IPS-15b (cell line): Measurements from ENCODE around the gene JUND.

ENCODE experiments used
- H3K27me3 ChIP-seq: one replicate; pipeline ENCODE4 v1.6.1; 2013; ENCODE audit warnings: low read length; ENCODE audit not compliant: control insufficient read depth, insufficient read depth
- H3K36me3 ChIP-seq: one replicate; pipeline ENCODE4 v1.6.1; 2013; ENCODE audit warnings: low read length; ENCODE audit not compliant: control insufficient read depth, insufficient read depth
- H3K4me1 ChIP-seq: one replicate; pipeline ENCODE4 v1.6.1; 2013; ENCODE audit warnings: mild to moderate bottlenecking, low read length; ENCODE audit not compliant: control insufficient read depth, insufficient read depth
- H3K4me3 ChIP-seq: one replicate; pipeline ENCODE4 v1.5.1; 2013; ENCODE audit warnings: low read depth, low read length
- H3K9ac ChIP-seq: one replicate; pipeline ENCODE4 v1.6.1; 2013; ENCODE audit warnings: low read depth, mild to moderate bottlenecking, low read length
- H3K9me3 ChIP-seq: one replicate; pipeline ENCODE4 v1.6.1; 2013; ENCODE audit warnings: mild to moderate bottlenecking, low read length; ENCODE audit not compliant: control insufficient read depth, insufficient read depth

JUND gene

GRCh38 chr19:18284712-18285360, 3.4 kb upstream of the JUND start:
- Histone ChIP-seq H3K9me3 (no peaks in the 10 kb centered on the region), H3K4me1 (peaks cover 4% of the 10 kb centered on the region), H3K9ac (no peak overlapping the region), H3K4me3 (no peak overlapping the region), H3K36me3 (no peaks in the 10 kb centered on the region), H3K27me3 (peaks cover 11% of the 10 kb centered on the region)

GRCh38 chr19:18283338-18283737, 1.9 kb upstream of the JUND start:
- Histone ChIP-seq H3K9ac (no peak overlapping the region), H3K9me3 (no peaks in the 10 kb centered on the region), H3K4me3 (no peak overlapping the region), H3K27me3 (peaks cover 11% of the 10 kb centered on the region), H3K36me3 (no peaks in the 10 kb centered on the region), H3K4me1 (peaks cover 4% of the 10 kb centered on the region)

- peaks cover 3% of the 10 kb centered on the region for H3K36me3 ChIP-seq
- peak overlapping the region; percentile 84 for H3K4me3 ChIP-seq
- H3K9ac ChIP-seq = peak overlapping the region; percentile 88
- no peaks in the 10 kb centered on the region for H3K9me3 ChIP-seq
- peaks cover 11% of the 10 kb centered on the region for H3K27me3 ChIP-seq
- H3K4me1 ChIP-seq = peaks cover 4% of the 10 kb centered on the region
Measured at GRCh38 chr19:18282788-18283141, 1.3 kb upstream of the JUND start.

GRCh38 chr19:18282021-18282787, 782 bp upstream of the JUND start:
- H3K27me3 ChIP-seq = peaks cover 11% of the 10 kb centered on the region
- no peaks in the 10 kb centered on the region for H3K9me3 ChIP-seq
- peaks cover 3% of the 10 kb centered on the region for H3K36me3 ChIP-seq
- H3K4me3 ChIP-seq = peak overlapping the region; percentile 84
- H3K9ac ChIP-seq = peak overlapping the region; percentile 88
- no peaks in the 10 kb centered on the region for H3K4me1 ChIP-seq

- H3K9ac ChIP-seq = peak overlapping the region; percentile 88
- H3K36me3 ChIP-seq = peaks cover 3% of the 10 kb centered on the region
- H3K4me3 ChIP-seq = peak overlapping the region; percentile 97
- H3K9me3 ChIP-seq = no peaks in the 10 kb centered on the region
- no peaks in the 10 kb centered on the region for H3K4me1 ChIP-seq
- peaks cover 3% of the 10 kb centered on the region for H3K27me3 ChIP-seq
Measured at GRCh38 chr19:18280247-18281081, 958 bp downstream of the JUND start.

GRCh38 chr19:18279516-18280246, 1.7 kb downstream of the JUND start:
- peak overlapping the region; percentile 88 for H3K9ac ChIP-seq
- peaks cover 6% of the 10 kb centered on the region for H3K36me3 ChIP-seq
- H3K4me3 ChIP-seq = peak overlapping the region; percentile 97
- H3K4me1 ChIP-seq = no peaks in the 10 kb centered on the region
- no peaks in the 10 kb centered on the region for H3K9me3 ChIP-seq
- H3K27me3 ChIP-seq = no peaks in the 10 kb centered on the region

- peak overlapping the region; percentile 61 for H3K9ac ChIP-seq
- peak overlapping the region; percentile 97 for H3K4me3 ChIP-seq
- peaks cover 7% of the 10 kb centered on the region for H3K36me3 ChIP-seq
Measured at GRCh38 chr19:18279266-18279515, 2.2 kb downstream of the JUND start.

GRCh38 chr19:18278521-18279265, 2.7 kb downstream of the JUND start:
- Histone ChIP-seq H3K27me3 (no peaks in the 10 kb centered on the region), H3K9me3 (no peaks in the 10 kb centered on the region), H3K4me3 (peak overlapping the region; percentile 97), H3K9ac (peak overlapping the region; percentile 61), H3K4me1 (no peaks in the 10 kb centered on the region), H3K36me3 (peaks cover 7% of the 10 kb centered on the region)

More at GRCh38 chr19:18279266-18279515, 2.2 kb downstream of the JUND start:
- Histone ChIP-seq H3K9me3 (no peaks in the 10 kb centered on the region), H3K27me3 (no peaks in the 10 kb centered on the region), H3K4me1 (no peaks in the 10 kb centered on the region)

GRCh38 chr19:18274781-18275356, 6.6 kb downstream of the JUND start:
- no peaks in the 10 kb centered on the region for H3K4me1 ChIP-seq
- no peaks in the 10 kb centered on the region for H3K27me3 ChIP-seq
- H3K9me3 ChIP-seq = no peaks in the 10 kb centered on the region
- no peak overlapping the region for H3K4me3 ChIP-seq
- H3K9ac ChIP-seq = no peak overlapping the region
- H3K36me3 ChIP-seq = peaks cover 7% of the 10 kb centered on the region

- Histone ChIP-seq H3K36me3 (peaks cover 7% of the 10 kb centered on the region), H3K4me1 (no peaks in the 10 kb centered on the region), H3K9ac (no peak within 1 kb of the TSS), H3K4me3 (no peak within 1 kb of the TSS), H3K27me3 (no peaks in the 10 kb centered on the region), H3K9me3 (no peaks in the 10 kb centered on the region)
Measured at GRCh38 chr19:18274219-18274780, 7.1 kb downstream of the JUND start, which contains the start of gene IQCN. TSS of gene IQCN (minus strand) at chr19:18274452. CDS start at chr19:18269478, 4,974 bp downstream.
